A549 (cell line): ENCODE measurements around the gene NPR3. TPM values are rescaled to one million over a fixed set of nuclear protein-coding genes. Genes with fewer than 3 reads are reported as not detected.
A peak's percentile ranks its signal among the peaks of the same experiment; 100 is the strongest.

Experiments
- ATAC-seq, 2 experiments: fragments of 200-7000 bp in 1 of 2; fragments of >200 bp in 1 of 2; cut with Nextera tagmentation in 1 of 2; cut with Tn5 transposase in 1 of 2; 3 replicates each; pipeline versions ENCODE4 v1.8.0 to v1.9.1; 2018 to 2020; ENCODE audit warnings: mild to moderate bottlenecking in 1 of 2, moderate library complexity in 1 of 2
- CTCF ChIA-PET: fragments of 300-600 bp; sonication (Branson Sonifier 250); formaldehyde crosslinking; extraction: SDS; loops from one replicate; lab custom pipeline; 2021; ENCODE audit warnings: antibody characterized with exemption, inconsistent platforms; lab: Yijun Ruan, JAX
- POLR2A ChIA-PET: fragments of 350-600 bp; formaldehyde crosslinking; extraction: SDS; loops from one replicate; lab custom pipeline; 2021; ENCODE audit warnings: antibody characterized with exemption, inconsistent platforms; lab: Yijun Ruan, JAX
- DNase-seq, 2 experiments: peaks; one replicate each; pipeline versions ENCODE4 v3.0.0 to v3.0.0-alpha.2; 2011 to 2016; ENCODE audit warnings: low read depth in 1 of 2, low spot score in 1 of 2
- FAIRE-seq: peaks from 2 replicates; lab custom pipeline; 2011; peaks lifted over from hg19 to GRCh38; lab: Jason Lieb, UNC
- H3K27ac ChIP-seq, 2 experiments: fragments of >200 bp; sonication (Bioruptor Twin); formaldehyde crosslinking; 3 replicates each; pipeline ENCODE4 v1.5.1; 2016 to 2017
- H3K4me1 ChIP-seq: fragments of >200 bp; sonication (Bioruptor Twin); formaldehyde crosslinking; 3 replicates; pipeline ENCODE4 v1.6.1; 2016
- H3K4me2 ChIP-seq: fragments of >200 bp; sonication (Bioruptor Twin); formaldehyde crosslinking; 3 replicates; pipeline ENCODE4 v1.6.1; 2016
- H3K4me3 ChIP-seq: fragments of >200 bp; sonication (Bioruptor Twin); formaldehyde crosslinking; 3 replicates; pipeline ENCODE4 v1.5.1; 2016
- H3K9me3 ChIP-seq: fragments of >200 bp; sonication (Bioruptor Twin); formaldehyde crosslinking; 3 replicates; pipeline ENCODE4 v1.6.1; 2016
- BHLHE40 ChIP-seq: IDR thresholded peaks from 2 replicates; pipeline ENCODE4 v1.6.1; 2012; ENCODE audit warnings: low read depth, low read length, inconsistent platforms
- CEBPB ChIP-seq, 2 experiments: fragments of >200 bp in 1 of 2; sonication (Bioruptor Twin) in 1 of 2; formaldehyde crosslinking in 1 of 2; IDR thresholded peaks; 2 replicates each; pipeline ENCODE4 v1.6.1; 2012 to 2016
- CHD4 ChIP-seq: fragments of 200-600 bp; sonication (generic); IDR thresholded peaks from 2 replicates; pipeline ENCODE4 v1.6.1; 2016; ENCODE audit warnings: antibody characterized with exemption, mild to moderate bottlenecking, borderline replicate concordance
- EHF ChIP-seq: fragments of 250-450 bp; sonication (Bioruptor Pico); IDR thresholded peaks from 2 replicates; pipeline ENCODE4 v1.5.0; 2020; ENCODE audit warnings: mild to moderate bottlenecking
- EHMT2 ChIP-seq: fragments of 200-600 bp; sonication (generic); IDR thresholded peaks from 2 replicates; pipeline ENCODE4 v1.6.1; 2016; ENCODE audit warnings: antibody characterized with exemption, low read depth, mild to moderate bottlenecking, moderate library complexity
- ESRRA ChIP-seq: fragments of 150-350 bp; IDR thresholded peaks from 2 replicates; pipeline ENCODE4 v1.6.1; 2014; ENCODE audit warnings: mild to moderate bottlenecking, low read length, borderline replicate concordance
- FOSL2 ChIP-seq, 2 experiments: fragments of 450-650 bp in 1 of 2; fragments of >200 bp in 1 of 2; sonication (Bioruptor Twin) in 1 of 2; formaldehyde crosslinking; IDR thresholded peaks; 2 replicates each; pipeline versions ENCODE4 v1.5.0 to v1.6.1; 2016 to 2020; ENCODE audit warnings: mild to moderate bottlenecking in 1 of 2, moderate library complexity in 1 of 2
- FOXS1 ChIP-seq: fragments of 250-450 bp; sonication (Bioruptor Pico); IDR thresholded peaks from 2 replicates; pipeline ENCODE4 v1.5.0; 2020; ENCODE audit warnings: mild to moderate bottlenecking, moderate library complexity
- HEYL ChIP-seq: fragments of 250-450 bp; sonication (Bioruptor Pico); IDR thresholded peaks from 2 replicates; pipeline ENCODE4 v1.8.0; 2021; ENCODE audit warnings: mild to moderate bottlenecking, moderate library complexity
- JUNB ChIP-seq: fragments of >200 bp; sonication (Bioruptor Twin); formaldehyde crosslinking; IDR thresholded peaks from 2 replicates; pipeline ENCODE4 v1.6.1; 2016
- KDM5A ChIP-seq: fragments of 200-600 bp; sonication (generic); IDR thresholded peaks from 2 replicates; pipeline ENCODE4 v1.6.1; 2016; ENCODE audit warnings: antibody characterized with exemption, mild to moderate bottlenecking
- MAFK ChIP-seq: fragments of 450-650 bp; IDR thresholded peaks from 2 replicates; pipeline ENCODE4 v1.6.1; 2014; ENCODE audit not compliant: partially characterized antibody
- NFE2L2 ChIP-seq: fragments of 150-350 bp; conservative IDR thresholded peaks from 2 replicates; pipeline ENCODE4 v1.6.1; 2014; ENCODE audit warnings: low read length
- NPAS2 ChIP-seq: fragments of 250-450 bp; sonication (Bioruptor Pico); IDR thresholded peaks from 2 replicates; pipeline ENCODE4 v1.8.0; 2022; ENCODE audit warnings: mild to moderate bottlenecking, moderate library complexity, borderline replicate concordance
- RAD21 ChIP-seq, 2 experiments: fragments of >200 bp in 1 of 2; sonication (Bioruptor Twin) in 1 of 2; formaldehyde crosslinking in 1 of 2; IDR thresholded peaks in 1 of 2; conservative IDR thresholded peaks in 1 of 2; 2 replicates in 1 of 2; 3 replicates in 1 of 2; pipeline ENCODE4 v1.6.1; 2012 to 2018; ENCODE audit warnings: inconsistent platforms in 1 of 2
- RARB ChIP-seq: fragments of 250-450 bp; sonication (Bioruptor Pico); IDR thresholded peaks from 2 replicates; pipeline ENCODE4 v1.8.0; 2021; ENCODE audit warnings: mild to moderate bottlenecking, moderate library complexity
- RCOR1 ChIP-seq: fragments of 150-350 bp; IDR thresholded peaks from 2 replicates; pipeline ENCODE4 v1.6.1; 2014; ENCODE audit warnings: antibody characterized with exemption, low read length, low read depth
- SMC3 ChIP-seq: fragments of >200 bp; sonication (Bioruptor Twin); formaldehyde crosslinking; IDR thresholded peaks from 3 replicates; pipeline ENCODE4 v1.6.1; 2018; ENCODE audit warnings: inconsistent platforms
- TP53 ChIP-seq: fragments of 250-450 bp; sonication (Bioruptor Pico); IDR thresholded peaks from 2 replicates; pipeline ENCODE4 v1.5.0; 2021; ENCODE audit warnings: mild to moderate bottlenecking, moderate library complexity
- ZSCAN20 ChIP-seq: fragments of 250-450 bp; sonication (Bioruptor Pico); IDR thresholded peaks from 2 replicates; pipeline ENCODE4 v1.8.0; 2022; ENCODE audit warnings: mild to moderate bottlenecking, moderate library complexity
- WGBS: methylation state at CpG from one replicate; pipeline ENCODE4 v1.1.6; 2017; ENCODE audit errors: missing lambda C conversion rate; 5-methylcytosine and 5-hydroxymethylcytosine counted together
- polyA plus RNA-seq, 4 experiments: library from polyadenylated mRNA; depleted of rRNA in 3 of 4; stranded (reverse); fragments of >200 nt; fragmentation: RNase III in 1 of 4; extraction: RNeasy Plus Mini Kit Qiagen cat#74134 plus additional on column Dnase treatment in 1 of 4; gene quantifications; 2 replicates in 3 of 4; 3 replicates in 1 of 4; pipeline ENCODE4 v1.2.3, GENCODE V29; 2011 to 2017
- TF ChIP-seq, protein P1 (sequence below): fragments of 200-600 bp; sonication (generic); IDR thresholded peaks from 2 replicates; pipeline ENCODE4 v1.6.1; 2016; ENCODE audit warnings: antibody characterized with exemption, mild to moderate bottlenecking, moderate library complexity
- TF ChIP-seq, protein P2 (sequence below): fragments of >200 bp; sonication (Bioruptor Twin); formaldehyde crosslinking; IDR thresholded peaks from 3 replicates; pipeline ENCODE4 v1.5.1; 2016
- TF ChIP-seq, protein P3 (sequence below): IDR thresholded peaks from 2 replicates; pipeline ENCODE4 v1.6.1; 2012; ENCODE audit warnings: low read depth, borderline replicate concordance
- TF ChIP-seq, protein P4 (sequence below): IDR thresholded peaks from 2 replicates; pipeline ENCODE4 v1.6.1; 2012

NPR3 gene
- polyA plus RNA-seq, 2 of the 4 experiments (the other 2 are of a cell fraction) = 16.4 to 18.6 TPM

DNA sequence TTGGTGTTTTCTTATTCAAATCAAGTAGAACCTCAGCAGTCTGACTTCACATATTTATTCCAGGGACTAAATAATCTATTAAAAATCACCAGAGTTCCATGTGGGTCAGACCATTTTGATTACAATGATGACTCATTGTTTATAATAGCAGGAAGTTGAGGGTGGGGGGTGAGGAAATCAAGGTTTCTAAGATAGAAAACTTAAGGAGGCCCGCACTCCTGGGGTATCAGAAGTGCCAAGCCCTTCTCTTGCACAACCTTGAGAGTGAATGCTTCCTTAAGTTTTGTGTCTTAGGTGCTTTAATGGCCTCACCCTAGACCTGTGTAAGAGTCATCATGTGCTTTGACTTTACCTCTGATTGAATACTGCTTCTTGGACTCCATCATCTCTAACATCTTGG is 31.9 kb upstream of the NPR3 start:
- H3K4me3 ChIP-seq = no peak overlapping the region
- DNase-seq (peak in 1 of 2 experiments; percentile 33), ATAC-seq (no peak), FAIRE-seq (no peak)
- POLR2A ChIA-PET = no interaction called here
- peak; percentile 47; the same call in 1 of the 2 replicates for TF ChIP-seq FOSL2 (IDR thresholded peaks at IDR 0.05)
- peak; percentile 78 for TF ChIP-seq FOSL2 (CRISPR knock-in tag; IDR thresholded peaks at IDR 0.05)
- TF ChIP-seq CEBPB (IDR thresholded peaks at IDR 0.05) = peak; percentile 40 to 50; a peak in 2 of 4 replicates
- 0 out of 2 replicates have a peak, but pooled peaks have one; percentile 26 for TF ChIP-seq JUNB
- TF ChIP-seq KDM5A = no peak
- peak overlapping the region; percentile 30 for H3K4me2 ChIP-seq
- CTCF ChIA-PET = interaction anchor here (0.6 to 0.9 kb wide), 2 partner anchors 11 to 13 kb away, joined by 3 read pairs; no protein-coding TSS in a partner anchor
- 14% methylated on average over 1 of the region's 1 CpG for WGBS
- H3K27ac ChIP-seq = peak overlapping the region in 1 of 2 experiments; percentile 49; a peak in 3 of 6 replicates
- H3K4me1 ChIP-seq = peaks cover 12% of the 10 kb centered on the region
- H3K9me3 ChIP-seq = peaks cover 10% of the 10 kb centered on the region; the same call in 2 of the 3 replicates

DNA sequence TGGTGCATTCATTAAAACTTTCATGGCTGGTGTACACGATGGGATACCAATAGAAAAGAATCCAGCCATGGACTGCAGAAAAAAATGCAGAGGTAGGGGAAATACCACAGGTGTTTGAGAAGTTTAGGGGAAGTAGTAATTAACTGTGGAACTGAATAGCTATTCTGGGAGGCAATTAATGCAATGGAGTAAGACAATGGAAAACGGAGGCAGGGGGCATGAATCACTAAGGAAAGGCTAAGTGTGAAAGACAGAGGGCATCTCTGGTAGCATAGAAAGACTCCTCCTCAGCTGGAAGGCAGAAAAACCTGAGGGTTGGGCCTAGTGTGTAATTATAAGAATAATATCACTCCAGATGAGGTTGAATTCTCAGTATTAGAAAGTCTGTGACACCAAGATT is 30.9 kb upstream of the NPR3 start:
- DNase-seq = no peak
- Histone ChIP-seq H3K4me1 (peaks cover 12% of the 10 kb centered on the region), H3K4me3 (no peak overlapping the region), H3K9me3 (peaks cover 19% of the 10 kb centered on the region), H3K4me2 (no peak overlapping the region), H3K27ac (no peak overlapping the region; a peak in 1 of 6 replicates)
- TF ChIP-seq BHLHE40 = no peak
- no peak for TF ChIP-seq FOSL2 (IDR thresholded peaks at IDR 0.05)
- no peak for TF ChIP-seq FOSL2 (CRISPR knock-in tag; IDR thresholded peaks at IDR 0.05)
- no peak for TF ChIP-seq JUNB
- TF ChIP-seq, protein P1, sequence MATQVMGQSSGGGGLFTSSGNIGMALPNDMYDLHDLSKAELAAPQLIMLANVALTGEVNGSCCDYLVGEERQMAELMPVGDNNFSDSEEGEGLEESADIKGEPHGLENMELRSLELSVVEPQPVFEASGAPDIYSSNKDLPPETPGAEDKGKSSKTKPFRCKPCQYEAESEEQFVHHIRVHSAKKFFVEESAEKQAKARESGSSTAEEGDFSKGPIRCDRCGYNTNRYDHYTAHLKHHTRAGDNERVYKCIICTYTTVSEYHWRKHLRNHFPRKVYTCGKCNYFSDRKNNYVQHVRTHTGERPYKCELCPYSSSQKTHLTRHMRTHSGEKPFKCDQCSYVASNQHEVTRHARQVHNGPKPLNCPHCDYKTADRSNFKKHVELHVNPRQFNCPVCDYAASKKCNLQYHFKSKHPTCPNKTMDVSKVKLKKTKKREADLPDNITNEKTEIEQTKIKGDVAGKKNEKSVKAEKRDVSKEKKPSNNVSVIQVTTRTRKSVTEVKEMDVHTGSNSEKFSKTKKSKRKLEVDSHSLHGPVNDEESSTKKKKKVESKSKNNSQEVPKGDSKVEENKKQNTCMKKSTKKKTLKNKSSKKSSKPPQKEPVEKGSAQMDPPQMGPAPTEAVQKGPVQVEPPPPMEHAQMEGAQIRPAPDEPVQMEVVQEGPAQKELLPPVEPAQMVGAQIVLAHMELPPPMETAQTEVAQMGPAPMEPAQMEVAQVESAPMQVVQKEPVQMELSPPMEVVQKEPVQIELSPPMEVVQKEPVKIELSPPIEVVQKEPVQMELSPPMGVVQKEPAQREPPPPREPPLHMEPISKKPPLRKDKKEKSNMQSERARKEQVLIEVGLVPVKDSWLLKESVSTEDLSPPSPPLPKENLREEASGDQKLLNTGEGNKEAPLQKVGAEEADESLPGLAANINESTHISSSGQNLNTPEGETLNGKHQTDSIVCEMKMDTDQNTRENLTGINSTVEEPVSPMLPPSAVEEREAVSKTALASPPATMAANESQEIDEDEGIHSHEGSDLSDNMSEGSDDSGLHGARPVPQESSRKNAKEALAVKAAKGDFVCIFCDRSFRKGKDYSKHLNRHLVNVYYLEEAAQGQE = no peak
- TF ChIP-seq RCOR1 = no peak
- TF ChIP-seq NPAS2 (CRISPR knock-in tag) = no peak
- no peak for TF ChIP-seq CHD4
- no peak for TF ChIP-seq HEYL (CRISPR knock-in tag)
- TF ChIP-seq, protein P2, sequence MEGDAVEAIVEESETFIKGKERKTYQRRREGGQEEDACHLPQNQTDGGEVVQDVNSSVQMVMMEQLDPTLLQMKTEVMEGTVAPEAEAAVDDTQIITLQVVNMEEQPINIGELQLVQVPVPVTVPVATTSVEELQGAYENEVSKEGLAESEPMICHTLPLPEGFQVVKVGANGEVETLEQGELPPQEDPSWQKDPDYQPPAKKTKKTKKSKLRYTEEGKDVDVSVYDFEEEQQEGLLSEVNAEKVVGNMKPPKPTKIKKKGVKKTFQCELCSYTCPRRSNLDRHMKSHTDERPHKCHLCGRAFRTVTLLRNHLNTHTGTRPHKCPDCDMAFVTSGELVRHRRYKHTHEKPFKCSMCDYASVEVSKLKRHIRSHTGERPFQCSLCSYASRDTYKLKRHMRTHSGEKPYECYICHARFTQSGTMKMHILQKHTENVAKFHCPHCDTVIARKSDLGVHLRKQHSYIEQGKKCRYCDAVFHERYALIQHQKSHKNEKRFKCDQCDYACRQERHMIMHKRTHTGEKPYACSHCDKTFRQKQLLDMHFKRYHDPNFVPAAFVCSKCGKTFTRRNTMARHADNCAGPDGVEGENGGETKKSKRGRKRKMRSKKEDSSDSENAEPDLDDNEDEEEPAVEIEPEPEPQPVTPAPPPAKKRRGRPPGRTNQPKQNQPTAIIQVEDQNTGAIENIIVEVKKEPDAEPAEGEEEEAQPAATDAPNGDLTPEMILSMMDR = no peak
- TF ChIP-seq SMC3 = no peak
- no peak for TF ChIP-seq ESRRA
- TF ChIP-seq RAD21 (conservative IDR thresholded peaks at IDR 0.05 in 1 of 2, IDR thresholded peaks at IDR 0.05 in 1 of 2) = no peak
- TF ChIP-seq TP53 (CRISPR knock-in tag) = no peak
- no peak for TF ChIP-seq NFE2L2
- no peak for TF ChIP-seq MAFK
- TF ChIP-seq EHMT2 = no peak
- no peak for FAIRE-seq
- 31% methylated on average over 2 of the region's 2 CpGs for WGBS
- ATAC-seq = no peak
- ChIA-PET POLR2A (no interaction called here), CTCF (interaction anchor here (0.9 kb wide), 2 partner anchors 12 to 500 kb away, joined by 3 read pairs; no protein-coding TSS in a partner anchor)

DNA sequence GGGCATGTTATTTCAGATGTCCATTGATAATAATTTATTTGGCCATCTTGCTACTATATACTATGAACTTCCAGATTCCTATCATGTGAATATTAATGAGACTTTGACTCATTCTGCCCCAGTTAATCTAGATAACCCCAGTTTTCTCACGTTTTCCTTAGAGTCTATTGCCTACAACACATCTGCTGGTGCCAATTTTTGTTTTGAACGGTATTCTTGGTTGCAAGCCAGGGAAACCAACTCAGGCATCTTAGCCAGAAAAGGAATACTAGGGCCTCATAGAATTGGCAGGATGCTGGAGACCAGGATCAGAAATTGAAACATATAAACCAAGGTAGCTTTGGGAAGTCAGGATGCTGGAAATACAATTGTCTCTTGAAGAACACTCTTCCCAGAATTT is 28.0 kb upstream of the NPR3 start:
- ATAC-seq (no peak), DNase-seq (no peak), FAIRE-seq (no peak)
- Histone ChIP-seq H3K4me2 (no peak overlapping the region), H3K4me1 (peaks cover 30% of the 10 kb centered on the region), H3K9me3 (peaks cover 31% of the 10 kb centered on the region), H3K4me3 (no peak overlapping the region), H3K27ac (no peak overlapping the region)
- TF ChIP-seq, protein P3, sequence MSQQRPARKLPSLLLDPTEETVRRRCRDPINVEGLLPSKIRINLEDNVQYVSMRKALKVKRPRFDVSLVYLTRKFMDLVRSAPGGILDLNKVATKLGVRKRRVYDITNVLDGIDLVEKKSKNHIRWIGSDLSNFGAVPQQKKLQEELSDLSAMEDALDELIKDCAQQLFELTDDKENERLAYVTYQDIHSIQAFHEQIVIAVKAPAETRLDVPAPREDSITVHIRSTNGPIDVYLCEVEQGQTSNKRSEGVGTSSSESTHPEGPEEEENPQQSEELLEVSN = no peak
- no peak for TF ChIP-seq EHF
- no peak for TF ChIP-seq SMC3
- TF ChIP-seq, protein P4, sequence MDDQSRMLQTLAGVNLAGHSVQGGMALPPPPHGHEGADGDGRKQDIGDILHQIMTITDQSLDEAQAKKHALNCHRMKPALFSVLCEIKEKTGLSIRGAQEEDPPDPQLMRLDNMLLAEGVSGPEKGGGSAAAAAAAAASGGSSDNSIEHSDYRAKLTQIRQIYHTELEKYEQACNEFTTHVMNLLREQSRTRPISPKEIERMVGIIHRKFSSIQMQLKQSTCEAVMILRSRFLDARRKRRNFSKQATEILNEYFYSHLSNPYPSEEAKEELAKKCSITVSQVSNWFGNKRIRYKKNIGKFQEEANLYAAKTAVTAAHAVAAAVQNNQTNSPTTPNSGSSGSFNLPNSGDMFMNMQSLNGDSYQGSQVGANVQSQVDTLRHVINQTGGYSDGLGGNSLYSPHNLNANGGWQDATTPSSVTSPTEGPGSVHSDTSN = no peak
- TF ChIP-seq RARB = no peak
- no peak for TF ChIP-seq FOXS1 (CRISPR knock-in tag)
- TF ChIP-seq ZSCAN20 = no peak
- 3% methylated on average over 2 of the region's 2 CpGs for WGBS
- POLR2A ChIA-PET = no interaction called here
- CTCF ChIA-PET = no interaction called here
